Uterus (tissue), 4 donors: ENCODE measurements around the gene BANK1. TPM values are rescaled to one million over a fixed set of nuclear protein-coding genes. Genes with fewer than 3 reads are reported as not detected.

Source experiments
- DNase-seq, 2 donors: peaks; one replicate each; pipeline ENCODE4 v3.0.0-alpha.2; 2019 to 2020
- H3K27ac ChIP-seq, 2 donors: fragments of 200-600 bp; sonication (generic); 1 replicate in 1 of 2; 2 replicates in 1 of 2; pipeline ENCODE4 v1.5.1; 2016 to 2018
- H3K27me3 ChIP-seq, 2 donors: fragments of 200-600 bp; sonication (generic); one replicate each; pipeline ENCODE4 v1.5.1; 2018 to 2019; ENCODE audit warnings: control low read depth in 1 of 2
- H3K36me3 ChIP-seq, 2 donors: fragments of 200-600 bp; sonication (generic); one replicate each; pipeline ENCODE4 v1.5.1; 2019; ENCODE audit warnings: control low read depth in 1 of 2
- H3K4me1 ChIP-seq, 2 donors: fragments of 200-600 bp; sonication (generic); one replicate each; pipeline ENCODE4 v1.5.1; 2018 to 2019; ENCODE audit warnings: control low read depth in 1 of 2
- H3K4me3 ChIP-seq, 2 donors: fragments of 200-600 bp; sonication (generic); 1 replicate in 1 of 2; 2 replicates in 1 of 2; pipeline ENCODE4 v1.5.1; 2018 to 2019; ENCODE audit warnings: mild to moderate bottlenecking in 1 of 2
- H3K9me3 ChIP-seq, 2 donors: fragments of 200-600 bp; sonication (generic); one replicate each; pipeline ENCODE4 v1.5.1; 2019; ENCODE audit warnings: control low read depth in 1 of 2
- POLR2A ChIP-seq, 2 donors: fragments of 450-650 bp; IDR thresholded peaks; one replicate each; pipeline ENCODE4 v1.6.1; 2016; ENCODE audit warnings: antibody characterized with exemption in 2 of 2, mild to moderate bottlenecking in 1 of 2, moderate library complexity in 1 of 2
- intact Hi-C: fragments of 100-400 bp; cut with DNase I; formaldehyde crosslinking; loops from one replicate; pipeline ENCODE4 v1.15.1; 2023; ENCODE audit warnings: low total_unique reads
- total RNA-seq, 4 donors: library from RNA; depleted of rRNA in 3 of 4; stranded (reverse); fragments of >200 nt in 3 of 4; gene quantifications; one replicate each; pipeline versions ENCODE4 v1.1.0 to v1.2.4, GENCODE V29; 2014 to 2023
- TF ChIP-seq, protein P1 (sequence below), 4 experiments: fragments of 200-600 bp in 2 of 4; fragments of 450-650 bp in 2 of 4; sonication (generic) in 2 of 4; IDR thresholded peaks; one replicate each; pipeline ENCODE4 v1.5.1; 2016 to 2019; ENCODE audit warnings: antibody characterized with exemption in 4 of 4, mild to moderate bottlenecking in 2 of 4, moderate library complexity in 1 of 4
- donor health status: DM: yes; HTN: yes; CAD: no.

BANK1 gene
- total RNA-seq, 4 donors from 2014 or later, result 0.49 to 3.1 (median 0.59) TPM; not detected in 1

DNA sequence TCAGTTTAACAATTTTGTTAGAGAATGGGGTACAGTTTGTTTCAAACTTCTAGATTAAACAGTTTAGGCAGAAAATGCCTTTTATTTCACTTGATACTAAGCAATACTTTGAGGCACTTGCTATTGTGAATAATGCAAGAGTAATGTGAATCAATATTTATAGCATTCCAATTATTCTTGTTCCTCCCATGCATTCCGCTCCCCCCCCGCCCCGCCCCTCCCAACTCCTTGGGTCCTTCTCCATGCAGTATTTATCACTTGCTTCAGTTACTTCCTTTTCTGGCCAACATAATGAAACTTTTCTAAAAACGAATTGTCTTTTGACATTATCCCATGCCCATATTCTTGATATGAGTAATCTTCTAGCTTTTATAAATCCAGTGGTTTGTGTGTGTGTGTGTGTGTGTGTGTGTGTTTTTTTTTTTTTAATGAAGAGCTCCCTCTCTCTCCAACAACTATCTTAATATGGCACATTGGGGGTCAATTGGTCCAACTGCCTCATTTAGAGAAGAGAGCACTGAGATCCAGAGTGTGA lies 1.6 kb downstream of the BANK1 start:
- Histone ChIP-seq H3K36me3 (no peaks in the 10 kb centered on the region), H3K27ac (no peak overlapping the region), H3K4me3 (no peak overlapping the region), H3K9me3 (no peaks in the 10 kb centered on the region), H3K4me1 (no peaks in the 10 kb centered on the region), H3K27me3 (peaks cover 0 to 4% of the 10 kb centered on the region in 2 donors)
- TF ChIP-seq POLR2A (IDR thresholded peaks at IDR 0.05), result no peak
- TF ChIP-seq, protein P1, sequence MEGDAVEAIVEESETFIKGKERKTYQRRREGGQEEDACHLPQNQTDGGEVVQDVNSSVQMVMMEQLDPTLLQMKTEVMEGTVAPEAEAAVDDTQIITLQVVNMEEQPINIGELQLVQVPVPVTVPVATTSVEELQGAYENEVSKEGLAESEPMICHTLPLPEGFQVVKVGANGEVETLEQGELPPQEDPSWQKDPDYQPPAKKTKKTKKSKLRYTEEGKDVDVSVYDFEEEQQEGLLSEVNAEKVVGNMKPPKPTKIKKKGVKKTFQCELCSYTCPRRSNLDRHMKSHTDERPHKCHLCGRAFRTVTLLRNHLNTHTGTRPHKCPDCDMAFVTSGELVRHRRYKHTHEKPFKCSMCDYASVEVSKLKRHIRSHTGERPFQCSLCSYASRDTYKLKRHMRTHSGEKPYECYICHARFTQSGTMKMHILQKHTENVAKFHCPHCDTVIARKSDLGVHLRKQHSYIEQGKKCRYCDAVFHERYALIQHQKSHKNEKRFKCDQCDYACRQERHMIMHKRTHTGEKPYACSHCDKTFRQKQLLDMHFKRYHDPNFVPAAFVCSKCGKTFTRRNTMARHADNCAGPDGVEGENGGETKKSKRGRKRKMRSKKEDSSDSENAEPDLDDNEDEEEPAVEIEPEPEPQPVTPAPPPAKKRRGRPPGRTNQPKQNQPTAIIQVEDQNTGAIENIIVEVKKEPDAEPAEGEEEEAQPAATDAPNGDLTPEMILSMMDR (IDR thresholded peaks at IDR 0.05), result no peak
- intact Hi-C loops, result no loop called here
- no peak for DNase-seq

DNA sequence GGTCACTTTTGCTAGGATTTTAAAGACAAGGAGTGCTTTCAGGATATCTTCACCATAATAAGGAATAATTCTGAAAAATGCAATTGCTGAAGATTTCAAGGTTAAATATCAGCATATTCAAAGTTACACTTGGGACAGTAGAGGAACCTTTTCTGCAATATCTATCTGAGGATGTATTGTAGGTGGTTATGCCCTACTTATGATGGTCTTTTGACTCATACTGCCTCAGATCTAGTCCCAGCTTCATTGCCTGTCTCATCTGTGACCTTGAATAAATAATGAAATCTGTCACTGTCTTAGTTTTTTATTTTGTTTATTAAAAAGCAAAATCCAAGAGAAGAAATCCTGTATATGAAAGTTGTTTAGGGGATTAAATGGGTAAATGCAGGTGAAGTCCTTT lies 2.9 kb downstream of the BANK1 start:
- Histone ChIP-seq H3K36me3 (no peaks in the 10 kb centered on the region), H3K9me3 (no peaks in the 10 kb centered on the region), H3K4me3 (no peak overlapping the region), H3K27ac (no peak overlapping the region), H3K27me3 (peaks cover 0 to 4% of the 10 kb centered on the region in 2 donors), H3K4me1 (no peaks in the 10 kb centered on the region)
- TF ChIP-seq, protein P1 (IDR thresholded peaks at IDR 0.05), result no peak
- TF ChIP-seq POLR2A (IDR thresholded peaks at IDR 0.05), result no peak
- intact Hi-C loops, result no loop called here
- no peak for DNase-seq

DNA sequence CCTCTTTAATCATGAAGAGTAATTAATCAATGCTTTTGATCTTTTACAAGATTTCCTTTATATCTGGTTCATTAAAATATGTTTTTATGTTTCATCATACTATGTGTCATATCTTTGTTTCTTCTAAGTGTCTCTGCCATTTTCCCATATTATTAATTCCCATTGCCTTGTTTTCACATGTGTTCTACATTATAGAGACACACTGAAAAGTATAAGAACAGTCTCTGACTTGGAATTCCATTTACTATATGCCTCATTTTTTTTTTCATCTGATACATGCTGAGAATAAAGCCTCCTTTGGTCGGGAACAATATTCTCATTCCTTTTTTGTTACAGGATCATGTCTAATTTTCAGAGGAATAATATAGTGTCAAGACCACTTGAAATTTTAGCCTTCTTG lies 4.3 kb downstream of the BANK1 start:
- H3K27me3 ChIP-seq, result peaks cover 0 to 4% of the 10 kb centered on the region in 2 donors
- H3K27ac ChIP-seq, result no peak overlapping the region
- intact Hi-C loops, result no loop called here
- H3K4me3 ChIP-seq, result no peak overlapping the region
- H3K9me3 ChIP-seq, result no peaks in the 10 kb centered on the region
- no peaks in the 10 kb centered on the region for H3K36me3 ChIP-seq
- H3K4me1 ChIP-seq, result no peaks in the 10 kb centered on the region
- TF ChIP-seq, protein P1 (IDR thresholded peaks at IDR 0.05), result no peak
- no peak for TF ChIP-seq POLR2A (IDR thresholded peaks at IDR 0.05)
- no peak for DNase-seq

DNA sequence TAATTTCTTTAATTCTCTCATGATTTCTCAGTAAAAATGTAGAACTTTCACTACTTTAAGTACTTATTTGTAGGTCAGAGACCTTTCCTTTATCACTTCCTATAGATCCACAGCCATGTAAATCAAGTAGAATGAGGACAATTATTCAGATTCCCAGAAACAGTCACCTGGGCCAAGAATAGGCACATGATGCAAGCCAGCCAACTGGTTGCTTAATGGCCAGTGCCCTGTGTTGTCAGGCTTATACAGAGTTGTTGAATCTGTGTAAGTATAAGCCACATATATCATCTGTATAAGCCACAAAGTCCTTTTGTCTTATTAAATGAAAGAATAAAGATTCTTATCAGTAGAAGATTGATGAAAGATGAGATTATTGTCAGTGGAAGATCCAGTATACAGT lies 5.2 kb downstream of the BANK1 start:
- TF ChIP-seq, protein P1 (IDR thresholded peaks at IDR 0.05), result no peak
- TF ChIP-seq POLR2A (IDR thresholded peaks at IDR 0.05), result no peak
- Histone ChIP-seq H3K27me3 (peaks cover 0 to 4% of the 10 kb centered on the region in 2 donors), H3K9me3 (no peaks in the 10 kb centered on the region), H3K27ac (no peak overlapping the region), H3K4me1 (no peaks in the 10 kb centered on the region), H3K4me3 (no peak overlapping the region), H3K36me3 (no peaks in the 10 kb centered on the region)
- intact Hi-C loops, result no loop called here
- DNase-seq, result no peak

DNA sequence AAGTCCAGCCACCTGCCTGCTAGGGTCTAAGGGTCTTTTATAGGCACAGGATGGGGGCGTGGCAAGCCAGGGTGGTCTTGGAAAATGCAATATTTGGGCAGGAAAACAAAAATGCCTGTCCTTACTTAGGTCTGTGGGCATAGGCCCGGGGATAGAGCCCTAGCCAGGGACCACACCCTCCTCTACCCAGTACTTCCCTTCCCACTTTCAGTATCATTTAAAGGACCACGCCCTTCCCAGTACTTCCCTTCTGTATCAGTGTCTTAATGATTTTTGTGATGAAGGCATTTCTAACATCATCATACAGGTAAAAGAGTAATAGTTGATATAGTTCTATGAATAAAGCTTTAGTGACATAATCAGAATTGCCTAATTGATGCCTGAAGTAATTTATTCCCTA lies 11.4 kb downstream of the BANK1 start:
- Histone ChIP-seq H3K27me3 (no peaks in the 10 kb centered on the region), H3K4me1 (no peaks in the 10 kb centered on the region), H3K36me3 (no peaks in the 10 kb centered on the region), H3K27ac (no peak overlapping the region), H3K9me3 (no peaks in the 10 kb centered on the region), H3K4me3 (no peak overlapping the region)
- DNase-seq, result no peak
- TF ChIP-seq, protein P1 (IDR thresholded peaks at IDR 0.05), result no peak
- TF ChIP-seq POLR2A (IDR thresholded peaks at IDR 0.05), result no peak
- intact Hi-C loops, result no loop called here
